ENCODE results near the gene JADE1. TPM values are rescaled to one million over a fixed set of nuclear protein-coding genes. Genes with fewer than 3 reads are reported as not detected.

The JADE1 gene
- total RNA-seq, 1 experiment from 2014 or later = 192 TPM

GRCh38 chr4:128921954-128922353 is 112.5 kb downstream of the JADE1 start:
- Histone ChIP-seq H3K27me3 (ENCODE audit: insufficient read depth, low read length) (no peaks in the 10 kb centered on the region), H4K5ac (ENCODE audit: insufficient read length, low read depth, low read length) (no peak overlapping the region), H2BK15ac (ENCODE audit: low read depth, low read length) (no peak overlapping the region), H3K18ac (ENCODE audit: insufficient read length, low read depth, low read length) (no peak overlapping the region), H2AFZ (ENCODE audit: low read length) (no peak overlapping the region), H2BK20ac (ENCODE audit: low read depth, low read length, poor library complexity, severe bottlenecking) (no peak overlapping the region), H3K27ac (ENCODE audit: insufficient read length, low read depth, low read length) (no peak overlapping the region), H3K23me2 (ENCODE audit: insufficient read length, low read depth, low read length, poor library complexity, severe bottlenecking) (no peaks in the 10 kb centered on the region), H2BK12ac (ENCODE audit: insufficient read length, low read depth, low read length) (no peak overlapping the region), H3T11ph (ENCODE audit: low read length) (no peak overlapping the region), H3K79me2 (ENCODE audit: insufficient read depth, low read length) (no peaks in the 10 kb centered on the region), H4K8ac (replicated peaks; ENCODE audit: insufficient read length, low read depth, low read length) (no peak overlapping the region), H3K4ac (ENCODE audit: low read depth, low read length) (no peak overlapping the region), H3K56ac (ENCODE audit: insufficient read length, low read depth, low read length) (no peak overlapping the region), H4K91ac (ENCODE audit: insufficient read length, low read depth, low read length) (no peak overlapping the region), H3K14ac (ENCODE audit: insufficient read depth, low read length) (no peak overlapping the region), H4K20me1 (ENCODE audit: control insufficient read depth, insufficient read depth, insufficient read length) (no peaks in the 10 kb centered on the region), H3K79me1 (ENCODE audit: insufficient read depth, low read depth, low read length, poor library complexity, severe bottlenecking) (no peaks in the 10 kb centered on the region), H3K4me1 (ENCODE audit: insufficient read depth, low read length) (no peaks in the 10 kb centered on the region), H2BK120ac (ENCODE audit: low read depth, low read length, poor library complexity, severe bottlenecking) (no peak overlapping the region), H3K9ac (ENCODE audit: extremely low read depth, insufficient read length, low read length) (no peak overlapping the region), H2BK5ac (ENCODE audit: insufficient read length, low read length) (no peak overlapping the region), H3K4me2 (ENCODE audit: insufficient read depth, insufficient read length, low read length) (no peak overlapping the region), H2AK5ac (ENCODE audit: insufficient read length, low read length) (no peak overlapping the region), H3K23ac (ENCODE audit: insufficient read length, low read depth, low read length) (no peak overlapping the region), H3K9me3 (ENCODE audit: control insufficient read depth, low read depth, low read length) (no peaks in the 10 kb centered on the region)
- Mint-ChIP-seq H3K4me1 (no peaks in the 10 kb centered on the region), H3K4me3 (no peak overlapping the region), H3K27ac (no peak overlapping the region), H3K36me3 (ENCODE audit: insufficient read depth in 1 of 3, low read depth in 3 of 3) (peaks cover 0 to 4% (median 1%) of the 10 kb centered on the region in 3 experiments; a peak in 2 of 7 replicates), H3K9me3 (peaks cover 2 to 3% of the 10 kb centered on the region in 2 experiments; a peak in 2 of 5 replicates), H3K27me3 (ENCODE audit: low read depth) (no peaks in the 10 kb centered on the region)
- no CpG with 5 or more reads among the region's 3 CpGs for WGBS (ENCODE audit: extremely low coverage, insufficient read length, low lambda C conversion rate)
- no peak for DNase-seq
- no peak for TF ChIP-seq CTCF (conservative IDR thresholded peaks at IDR 0.05)

All from H9 (cell line).